ENCODE data around the gene MCTP2. TPM values are rescaled to one million over a fixed set of nuclear protein-coding genes. Genes with fewer than 3 reads are reported as not detected.

The MCTP2 gene
- total RNA-seq, 4 donors from 2014 or later: 0.13 to 2.0 (median 0.43) TPM

- Histone ChIP-seq H3K9me3 (no peaks in the 10 kb centered on the region), H3K4me1 (no peaks in the 10 kb centered on the region), H3K27ac (no peak overlapping the region), H3K27me3 (no peaks in the 10 kb centered on the region), H3K36me3 (no peaks in the 10 kb centered on the region), H3K4me3 (no peak overlapping the region)
- DNase-seq: no peak
- no peak for ATAC-seq
- in situ Hi-C loops (cut with MboI; ENCODE audit: low sequenced_read_pairs in 4 of 4) (no loop called here), intact Hi-C loops (cut with DNase I; ENCODE audit: low total_unique reads) (no loop called here)
- TF ChIP-seq CTCF (IDR thresholded peaks at IDR 0.05 in 4 of 5, conservative IDR thresholded peaks at IDR 0.05 in 1 of 5) (no peak), POLR2A (IDR thresholded peaks at IDR 0.05) (no peak)
Measured at GRCh38 chr15:94532226-94532625, 300.9 kb downstream of the MCTP2 start.

Measured in gastrocnemius medialis (tissue), 4 donors.